NCI-H187 treated with DMSO at 0.1 percent for 48 hours (cell line): Measurements from ENCODE around the gene WDFY2.
"Not testable (repeated sequence)": the region's sequence is repeated elsewhere in the genome, so short reads cannot be mapped to it uniquely, and the experiment has no call there.

Experiments
- DNase-seq: peaks from one replicate; lab custom pipeline; 2025; lab: John Stamatoyannopoulos, UW

WDFY2 gene

GRCh38 chr13:51666374-51666773, 82.1 kb downstream of the WDFY2 start:
- no peak for DNase-seq

GRCh38 chr13:51666839-51667238, 82.6 kb downstream of the WDFY2 start:
- no peak for DNase-seq

GRCh38 chr13:51668580-51669195, 84.4 kb downstream of the WDFY2 start:
- no peak for DNase-seq

GRCh38 chr13:51673165-51673564, 88.9 kb downstream of the WDFY2 start:
- no peak for DNase-seq

GRCh38 chr13:51674276-51674675, 90.0 kb downstream of the WDFY2 start:
- DNase-seq = peak; percentile 28

GRCh38 chr13:51675385-51675784, 91.1 kb downstream of the WDFY2 start:
- DNase-seq = no peak

- DNase-seq = no peak
These were observed 91.6 kb downstream of the WDFY2 start for GRCh38 chr13:51675877-51676276.

- DNase-seq = no peak
These were observed 92.5 kb downstream of the WDFY2 start for GRCh38 chr13:51676739-51677138.

- no peak for DNase-seq
These were observed 94.2 kb downstream of the WDFY2 start for GRCh38 chr13:51678420-51678819.

GRCh38 chr13:51679616-51680015, 95.4 kb downstream of the WDFY2 start:
- no peak for DNase-seq

- DNase-seq = no peak
These were observed 96.9 kb downstream of the WDFY2 start for GRCh38 chr13:51681037-51681678.

- DNase-seq = no peak
These were observed 98.4 kb downstream of the WDFY2 start for GRCh38 chr13:51682686-51683085.

- peak; percentile 51 for DNase-seq
These were observed 99.3 kb downstream of the WDFY2 start for GRCh38 chr13:51683597-51683996.

GRCh38 chr13:51684076-51684475, 99.8 kb downstream of the WDFY2 start:
- DNase-seq = no peak

- no peak for DNase-seq
These were observed 103.9 kb downstream of the WDFY2 start for GRCh38 chr13:51687947-51688714.

GRCh38 chr13:51688937-51689662, 104.8 kb downstream of the WDFY2 start:
- DNase-seq = no peak

- no peak for DNase-seq
These were observed 105.4 kb downstream of the WDFY2 start for GRCh38 chr13:51689663-51689996.

GRCh38 chr13:51695677-51696076, 111.4 kb downstream of the WDFY2 start:
- DNase-seq = not testable (repeated sequence)

GRCh38 chr13:51697181-51697580, 112.9 kb downstream of the WDFY2 start:
- no peak for DNase-seq

GRCh38 chr13:51697855-51698254, 113.6 kb downstream of the WDFY2 start:
- DNase-seq = no peak

- DNase-seq = no peak
These were observed 114.1 kb downstream of the WDFY2 start for GRCh38 chr13:51698352-51698751.

GRCh38 chr13:51704399-51705313, 120.4 kb downstream of the WDFY2 start:
- DNase-seq = no peak
